Measurements from ENCODE around the gene RANBP1.

The RANBP1 gene

DNA sequence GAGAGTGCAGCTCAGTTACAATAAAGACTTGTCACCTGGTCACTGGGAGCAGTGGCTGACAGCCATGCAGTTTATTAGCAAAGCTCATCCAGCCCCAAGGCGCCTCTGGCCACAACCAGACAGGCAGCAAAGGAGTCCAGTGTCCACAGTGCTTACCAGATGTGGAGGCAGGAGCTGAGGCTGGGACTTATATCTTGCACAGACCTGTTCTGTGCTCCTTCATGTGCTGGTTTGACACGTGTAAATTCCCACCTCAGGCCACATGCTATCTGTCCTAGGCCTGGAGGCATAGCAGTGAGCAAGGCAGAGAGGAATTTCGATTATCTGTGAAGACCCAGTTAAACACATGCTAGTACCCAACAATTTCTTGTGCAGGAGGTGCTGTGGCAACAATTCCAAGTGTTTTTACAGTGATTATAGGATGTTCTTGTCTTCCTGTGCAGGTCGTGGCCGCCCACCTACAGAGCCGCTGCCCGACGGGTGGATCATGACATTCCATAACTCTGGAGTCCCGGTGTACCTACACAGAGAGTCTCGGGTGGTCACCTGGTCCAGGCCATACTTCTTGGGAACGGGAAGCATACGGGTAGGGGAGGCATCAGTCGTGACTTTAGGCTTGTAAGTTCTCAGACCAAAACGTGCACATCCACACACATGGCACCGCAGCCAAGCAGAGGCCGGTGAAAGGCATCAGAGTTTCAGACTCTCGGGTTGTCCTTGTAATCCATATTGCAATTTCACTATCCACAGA lies 26.5 kb upstream of the RANBP1 start:
- no peak for DNase-seq

- no peak for DNase-seq
These were observed 25.8 kb upstream of the RANBP1 start for GRCh38 chr22:20089977-20090729.

DNA sequence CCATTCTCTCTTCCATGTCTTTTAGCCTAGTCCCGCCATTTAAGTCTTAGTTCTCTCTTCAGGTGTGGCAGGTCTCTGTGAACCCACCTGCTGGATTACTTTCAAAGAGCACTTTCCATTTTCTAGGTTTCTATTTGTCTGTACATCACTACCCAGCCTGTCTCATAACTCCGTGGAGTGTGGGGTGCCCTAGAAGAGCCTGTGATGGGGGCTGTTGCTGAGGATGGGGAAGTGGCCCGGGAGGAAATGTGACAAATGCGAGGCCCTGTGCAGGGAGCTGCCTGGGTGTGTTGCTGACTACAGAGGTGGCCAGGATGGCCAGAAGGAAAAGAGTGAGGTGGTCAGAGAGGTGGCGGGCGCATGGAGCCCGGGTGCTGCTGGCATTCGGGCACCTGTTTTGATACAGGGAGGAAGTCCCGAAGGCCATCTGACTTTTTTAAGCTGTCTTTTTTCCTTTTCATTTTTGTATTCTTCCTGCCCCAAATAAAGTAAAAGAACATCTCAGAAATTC lies 25.1 kb upstream of the RANBP1 start:
- no peak for DNase-seq

DNA sequence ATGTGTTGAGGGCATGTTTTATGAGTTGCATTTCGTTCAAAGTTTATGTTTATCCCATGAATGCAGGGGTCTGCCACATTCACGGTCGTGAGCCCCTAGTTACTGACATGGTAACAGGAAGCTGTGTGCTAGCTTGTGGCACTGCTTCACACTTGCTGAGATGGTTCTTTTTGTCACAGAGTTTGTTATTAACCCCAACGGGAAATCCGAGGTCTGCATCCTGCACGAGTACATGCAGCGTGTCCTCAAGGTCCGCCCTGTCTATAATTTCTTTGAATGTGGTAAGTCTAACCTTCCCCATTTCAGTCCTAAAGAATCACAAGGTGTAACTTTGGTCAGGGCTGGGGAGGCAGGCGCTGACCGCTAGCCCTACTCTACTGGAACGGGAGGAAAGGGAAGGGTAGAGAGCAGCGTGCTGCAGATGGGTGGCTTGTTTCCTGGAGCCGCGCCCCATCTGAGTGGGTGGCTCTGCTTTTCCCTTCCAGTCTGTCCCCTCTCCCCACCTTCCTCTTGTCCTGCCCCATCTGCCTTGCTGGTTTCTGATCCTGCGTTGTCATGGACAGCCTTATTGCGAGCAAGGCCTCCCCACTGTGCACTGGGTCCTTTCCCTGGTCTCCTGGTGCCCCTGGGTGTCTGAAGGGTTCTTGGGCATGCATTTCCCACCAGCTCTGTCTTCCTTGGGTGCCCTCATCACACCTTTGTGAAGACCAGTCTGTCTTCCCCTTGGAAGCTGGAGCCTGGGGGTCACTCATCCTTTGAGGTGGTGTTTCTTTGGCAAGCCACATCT lies 24.0 kb upstream of the RANBP1 start:
- no peak for DNase-seq

DNA sequence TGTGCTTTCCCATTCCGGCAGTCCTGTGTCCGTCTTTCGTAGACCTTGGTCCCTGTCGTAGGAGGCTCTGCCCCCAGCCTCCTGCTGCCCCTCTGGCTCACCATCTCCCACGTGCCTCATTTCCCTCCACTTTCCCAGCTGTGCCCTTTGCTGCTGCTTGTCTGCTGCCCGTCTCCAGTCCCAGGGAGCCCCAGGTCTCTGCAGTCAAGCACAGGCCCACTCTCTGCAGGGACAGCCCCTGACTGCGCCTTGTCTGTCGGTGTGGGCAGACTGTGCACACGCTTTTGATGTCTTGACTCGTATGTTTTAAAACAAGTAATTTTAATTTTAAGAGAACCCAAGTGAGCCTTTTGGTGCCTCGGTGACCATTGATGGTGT lies 23.4 kb upstream of the RANBP1 start:
- DNase-seq, result no peak

DNA sequence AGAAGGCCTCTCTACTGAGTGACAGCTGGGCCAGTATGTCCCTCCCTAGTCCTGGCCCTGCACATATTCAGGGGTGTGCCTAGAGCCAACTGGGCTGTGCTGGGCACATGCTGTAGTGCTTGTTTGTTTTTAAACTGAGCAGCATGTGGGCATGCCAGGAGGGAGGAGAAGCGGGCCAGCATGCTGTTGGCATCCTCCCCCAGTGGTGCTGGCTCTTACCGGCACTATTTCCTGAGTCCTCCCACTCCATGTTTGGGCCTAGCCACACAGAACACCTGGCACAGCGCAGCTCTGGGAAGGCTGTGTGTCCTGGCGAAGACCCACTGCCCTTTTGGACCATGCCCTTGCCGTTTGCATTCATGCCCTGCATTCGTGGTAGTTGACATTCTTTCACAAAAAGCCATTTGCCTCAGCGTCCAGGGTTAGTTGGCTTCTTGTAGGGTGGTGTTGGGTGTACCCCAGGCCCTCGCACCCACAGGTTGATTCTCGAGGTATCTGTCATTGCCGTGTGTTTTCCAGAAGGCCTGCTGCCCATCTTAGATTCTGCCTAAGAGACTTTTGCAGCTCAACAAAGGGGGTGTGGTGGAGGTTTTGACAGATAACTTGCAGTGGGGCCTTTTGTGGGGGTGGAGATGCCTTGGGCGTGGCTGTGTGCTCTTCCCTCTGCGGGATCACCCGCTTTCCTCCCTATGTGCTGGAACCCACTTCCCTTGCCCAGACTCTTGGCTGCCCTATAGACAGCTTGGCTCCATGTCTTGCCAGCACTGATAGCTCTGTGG lies 22.3 kb upstream of the RANBP1 start:
- no peak for DNase-seq

DNA sequence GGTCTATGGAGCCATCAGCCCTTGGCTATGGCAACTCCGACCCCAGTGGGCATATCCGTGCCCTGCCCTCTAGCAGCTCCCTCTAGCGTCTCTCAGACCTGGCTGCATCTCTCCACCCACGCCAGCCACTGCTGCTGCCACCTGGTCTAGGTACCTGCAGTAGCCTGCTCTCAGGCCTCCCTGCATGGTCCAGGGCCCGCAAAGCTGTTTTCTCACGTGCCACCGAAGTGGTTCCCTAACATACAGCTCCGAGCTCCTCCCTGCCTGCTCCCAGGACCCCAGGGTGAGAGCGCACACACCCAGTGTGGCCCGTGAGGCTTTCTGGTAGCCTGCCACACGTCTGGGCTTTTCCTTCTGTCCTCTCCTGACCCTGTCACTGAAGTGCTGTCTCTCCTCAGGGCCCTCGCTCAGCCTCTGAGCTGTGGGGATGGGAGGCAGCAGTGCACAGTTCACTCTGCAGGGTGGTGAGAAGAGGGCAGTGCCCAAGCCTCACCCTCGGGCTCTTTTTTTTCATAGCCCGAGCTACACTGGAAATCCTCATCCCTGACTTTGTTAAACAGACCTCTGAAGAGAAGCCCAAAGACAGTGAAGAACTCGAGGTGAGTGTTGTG lies 21.6 kb upstream of the RANBP1 start:
- no peak for DNase-seq

- DNase-seq, result peak in 1 of 2 experiments; percentile 49
These were observed 20.4 kb upstream of the RANBP1 start for GRCh38 chr22:20095521-20095920.

DNA sequence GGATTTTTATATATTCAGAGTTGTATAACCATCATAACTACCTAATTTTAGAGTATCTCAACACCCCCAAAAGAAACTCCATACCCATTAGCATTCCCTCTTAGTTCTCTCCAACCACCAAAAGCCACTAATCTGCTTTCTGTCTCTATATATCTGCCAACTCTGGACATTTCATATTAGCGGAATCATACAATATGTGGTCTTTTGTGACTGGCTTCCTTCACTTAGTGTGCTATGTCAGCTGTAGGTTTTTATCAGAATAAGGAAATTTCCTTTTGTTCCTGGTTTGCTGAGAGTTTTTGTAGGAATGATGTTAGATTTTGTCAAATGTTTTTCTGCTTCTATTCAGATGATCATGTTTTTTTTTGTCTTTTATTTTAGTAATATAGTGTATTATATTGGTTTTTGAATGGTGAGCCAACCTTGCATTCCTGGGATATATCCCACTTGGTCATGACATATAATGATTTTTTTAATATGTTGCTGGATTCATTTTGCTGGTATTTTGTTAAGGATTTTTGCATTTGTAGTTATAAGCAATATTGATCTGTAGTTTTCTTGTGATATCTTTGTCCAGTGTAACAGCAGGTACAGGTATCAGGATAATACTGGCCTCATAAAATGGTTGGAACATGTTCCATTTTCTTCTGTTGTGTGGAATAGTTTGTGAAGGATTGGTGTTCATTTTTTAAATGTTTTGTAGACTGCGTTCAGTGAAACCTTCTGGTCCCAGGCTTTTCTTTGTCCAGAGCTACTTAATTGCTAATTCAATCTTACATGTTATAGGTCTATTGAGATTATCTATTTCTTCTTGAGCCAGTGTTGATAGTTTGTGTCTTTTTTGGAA lies 19.1 kb upstream of the RANBP1 start:
- DNase-seq, result no peak

DNA sequence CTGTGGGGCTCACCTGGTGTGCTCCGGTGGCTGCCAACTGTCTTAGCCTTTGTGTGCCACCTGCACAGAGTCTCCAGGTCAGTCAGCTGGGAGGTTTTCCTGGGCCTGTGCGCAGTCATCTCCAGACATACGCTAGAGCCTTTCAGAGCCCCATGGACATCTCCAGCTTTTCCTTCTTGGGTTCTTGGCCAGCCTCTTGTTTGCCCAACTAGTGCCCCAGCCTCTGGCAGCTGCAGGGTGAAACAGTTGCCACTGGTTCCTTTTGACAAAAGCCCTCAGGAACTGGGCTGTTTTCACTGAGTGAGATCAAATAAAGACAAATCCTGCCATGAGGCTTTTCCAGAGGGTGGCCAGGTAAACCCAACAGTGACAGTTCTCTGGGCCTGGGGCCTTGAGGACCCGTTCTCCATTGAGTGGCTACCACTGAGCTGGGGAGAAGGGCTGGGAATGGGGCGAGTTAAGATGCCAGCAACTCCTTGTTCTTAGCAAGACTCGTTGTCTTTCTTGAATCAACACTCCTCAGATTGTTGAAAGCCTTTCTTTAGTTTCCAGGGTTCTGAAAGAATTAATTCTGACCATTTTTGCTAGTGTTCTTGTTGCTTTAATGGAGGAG lies 16.7 kb upstream of the RANBP1 start:
- no peak for DNase-seq

DNA sequence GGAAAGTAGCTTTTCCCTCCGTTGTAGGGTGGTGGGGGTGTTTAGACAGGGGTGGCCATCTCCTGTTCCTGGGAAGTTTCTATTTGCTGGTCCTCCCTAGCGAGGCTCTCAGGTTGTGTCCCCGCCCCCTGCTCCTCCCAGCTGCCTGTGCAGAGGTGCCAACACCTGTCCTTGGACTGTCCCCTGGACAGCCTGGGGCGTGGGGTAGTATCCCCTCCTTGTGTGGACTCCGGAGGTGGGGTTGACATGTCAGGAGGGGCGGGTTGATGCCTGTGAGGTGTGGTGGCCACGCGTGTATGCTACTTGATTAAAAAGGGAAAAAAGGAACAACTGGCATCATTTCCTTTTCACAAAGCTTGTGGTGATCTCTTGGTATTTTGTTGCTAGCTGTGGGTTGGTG lies 14.3 kb upstream of the RANBP1 start:
- no peak for DNase-seq

DNA sequence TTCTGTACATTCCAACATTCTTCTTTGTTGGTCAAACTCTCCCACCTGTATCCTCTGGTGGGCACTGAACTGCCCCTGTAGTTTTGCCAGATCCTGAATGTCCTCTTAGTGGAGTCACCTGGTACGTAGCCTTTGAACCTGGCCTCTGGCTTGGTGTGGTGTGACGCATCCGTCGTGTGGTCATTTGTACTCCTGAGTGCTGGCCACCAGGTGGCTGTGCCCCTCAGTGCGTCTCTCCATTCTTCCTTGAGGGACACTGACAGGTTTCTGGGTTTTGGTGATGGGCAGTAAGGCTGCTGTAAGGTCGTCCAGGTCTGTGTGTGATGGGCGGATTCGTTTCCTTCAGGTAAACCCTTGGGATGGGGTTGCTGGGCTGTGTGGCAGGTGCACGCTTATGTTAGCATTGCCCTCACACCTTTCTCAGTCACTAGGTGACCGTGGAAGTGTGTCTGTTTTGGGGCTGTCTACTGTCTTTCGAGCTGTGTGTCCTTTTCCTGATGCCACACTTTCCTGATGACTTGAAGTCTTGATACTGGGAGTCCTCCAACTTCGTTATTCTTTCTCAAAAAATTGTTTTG lies 13.6 kb upstream of the RANBP1 start:
- no peak for DNase-seq

DNA sequence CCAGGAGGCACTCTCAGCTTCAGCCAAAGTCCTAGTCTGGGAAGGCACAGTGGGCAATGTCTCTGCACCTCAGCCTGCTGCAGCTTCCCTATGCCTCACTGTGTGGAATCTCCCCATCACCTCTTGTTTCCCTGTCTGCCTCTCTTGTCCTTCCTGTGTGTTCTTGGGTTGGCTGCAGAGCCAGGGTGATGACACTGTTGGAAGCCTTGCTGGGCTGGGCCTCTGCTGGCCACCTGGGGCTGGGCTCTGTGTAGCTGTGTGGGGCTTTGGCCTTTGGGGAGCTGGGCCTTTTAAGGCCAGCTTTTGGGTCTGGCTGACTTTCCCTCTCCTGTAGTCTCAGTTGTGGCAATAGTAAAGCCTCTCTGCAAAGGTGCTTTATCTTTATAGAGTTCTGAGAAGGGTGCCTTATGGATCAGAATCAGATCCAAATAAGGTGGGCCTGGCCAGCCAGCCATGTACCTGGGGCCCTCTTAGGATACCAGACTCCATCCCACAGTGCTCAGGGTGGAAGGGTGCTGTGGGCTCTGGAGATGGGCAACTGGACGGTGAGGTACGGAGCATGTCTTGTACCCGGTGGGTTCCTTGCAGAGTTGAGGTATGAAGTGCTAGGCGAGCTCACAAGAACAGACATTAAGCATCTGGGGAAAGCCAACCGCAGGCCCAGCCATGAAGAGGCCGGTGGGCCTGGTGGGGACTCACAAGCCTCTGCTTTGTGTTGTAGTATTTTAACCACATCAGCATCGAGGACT lies 10.3 kb upstream of the RANBP1 start:
- DNase-seq, result no peak

DNA sequence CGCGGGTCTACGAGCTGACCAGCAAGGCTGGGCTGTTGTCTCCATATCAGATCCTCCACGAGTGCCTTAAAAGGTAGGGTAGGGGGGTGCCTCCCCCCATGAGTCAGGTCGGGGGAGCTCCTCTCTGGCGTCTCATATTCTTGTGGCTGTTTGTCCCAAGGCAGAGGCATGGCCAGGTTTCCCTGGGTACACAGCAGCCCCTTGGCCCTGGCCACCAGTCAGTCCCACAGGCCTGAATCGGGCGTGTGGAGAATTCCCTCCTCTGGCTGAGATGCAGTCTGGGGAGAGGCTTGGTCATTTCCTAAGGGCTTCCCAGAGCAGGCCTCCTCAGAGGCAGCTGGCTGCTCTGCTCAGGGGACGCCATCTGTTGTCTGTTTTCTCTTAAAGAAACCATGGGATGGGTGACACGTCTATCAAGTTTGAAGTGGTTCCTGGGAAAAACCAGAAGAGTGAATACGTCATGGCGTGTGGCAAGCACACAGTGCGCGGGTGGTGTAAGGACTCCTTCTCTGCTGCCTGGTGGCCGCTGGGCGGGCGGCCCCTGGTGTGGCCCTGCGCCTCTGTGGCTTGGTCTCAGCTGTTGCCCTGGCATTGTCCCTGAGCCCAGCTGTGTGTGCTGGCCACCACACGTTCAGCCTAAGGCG lies 9.6 kb upstream of the RANBP1 start:
- DNase-seq, result no peak

DNA sequence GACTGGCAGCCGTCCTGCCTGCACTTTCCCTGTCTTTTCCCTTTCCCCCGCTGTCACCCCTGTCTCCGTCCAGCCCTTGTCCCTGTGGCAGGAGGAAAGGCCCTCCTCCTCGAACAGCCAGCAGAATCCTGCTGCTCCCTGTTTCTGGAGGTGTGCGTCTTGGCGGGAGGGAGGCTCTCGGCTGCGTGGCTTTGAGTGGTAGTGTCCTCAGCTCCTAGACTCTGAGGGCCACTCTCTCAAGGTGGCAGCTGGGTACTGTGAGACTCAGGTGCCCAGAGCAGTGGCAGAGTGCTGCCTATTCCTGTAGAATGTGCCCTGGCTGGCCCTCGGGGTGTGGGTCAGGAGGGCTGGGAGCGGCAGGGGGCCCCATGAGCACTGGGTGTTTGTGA lies 9.1 kb upstream of the RANBP1 start:
- DNase-seq, result no peak

GRCh38 chr22:20107471-20107901 lies 8.4 kb upstream of the RANBP1 start:
- DNase-seq, result no peak

GRCh38 chr22:20107951-20108756 lies 7.8 kb upstream of the RANBP1 start:
- peak in 1 of 2 experiments; percentile 25 for DNase-seq

GRCh38 chr22:20108757-20109230 lies 7.1 kb upstream of the RANBP1 start:
- DNase-seq, result no peak

All from activated T-cell treated with anti-CD3 and anti-CD28 coated beads, Interleukin-2, amount 50 U/mL, for 48 hours (primary cell).